Panc1 (cell line): ENCODE measurements around the gene CCDC148. TPM values are rescaled to one million over a fixed set of nuclear protein-coding genes. Genes with fewer than 3 reads are reported as not detected.

Source experiments
- ATAC-seq: fragments of 200-7000 bp; cut with Tn5 transposase; 2 replicates; pipeline ENCODE4 v1.9.1; 2020; ENCODE audit warnings: mild to moderate bottlenecking, moderate library complexity
- BruUV-seq: library from RNA; stranded (reverse); fragments of 400-500 nt; replicated peaks from 2 replicates; lab custom pipeline; 2021; lab: Mats Ljungman, UMichigan
- CTCF ChIA-PET: fragments of 300-600 bp; sonication (Branson Sonifier 250); formaldehyde crosslinking; loops from one replicate; lab custom pipeline; 2022; ENCODE audit warnings: antibody characterized with exemption; lab: Charles Lee
- POLR2A ChIA-PET: fragments of 300-600 bp; sonication (Branson Sonifier 250); formaldehyde crosslinking; loops from one replicate; lab custom pipeline; 2022; ENCODE audit warnings: antibody characterized with exemption; lab: Charles Lee
- DNase-seq: peaks from one replicate; pipeline ENCODE4 v3.0.0-alpha.2; 2010; ENCODE audit warnings: low read depth, low spot score
- H3K27ac ChIP-seq: 2 replicates; pipeline ENCODE4 v1.5.1; 2011; ENCODE audit warnings: mild to moderate bottlenecking, low read length, inconsistent platforms
- H3K27me3 ChIP-seq: fragments of 200-500 bp; sonication (Bioruptor generic); 2 replicates; pipeline ENCODE4 v1.6.0; 2014; ENCODE audit warnings: low read length, inconsistent platforms; ENCODE audit not compliant: control insufficient read depth, insufficient read depth
- H3K36me3 ChIP-seq: fragments of 200-500 bp; sonication (Bioruptor generic); 2 replicates; pipeline ENCODE4 v1.5.1; 2014; ENCODE audit warnings: inconsistent platforms, mild to moderate bottlenecking, low read length, moderate library complexity; ENCODE audit not compliant: control insufficient read depth, insufficient read depth
- H3K4me1 ChIP-seq: 2 replicates; pipeline ENCODE4 v1.5.1; 2011; ENCODE audit warnings: inconsistent platforms, mild to moderate bottlenecking, low read length, moderate library complexity; ENCODE audit not compliant: control insufficient read depth, insufficient read depth
- H3K4me3 ChIP-seq, 2 experiments: 2 replicates each; pipeline ENCODE4 v1.5.1; 2011 to 2012; ENCODE audit warnings: low read depth in 2 of 2, low read length in 2 of 2, mild to moderate bottlenecking in 2 of 2, inconsistent platforms in 1 of 2, moderate library complexity in 1 of 2
- H3K9me3 ChIP-seq: fragments of 200-500 bp; sonication (Bioruptor generic); 2 replicates; pipeline ENCODE4 v1.5.1; 2014; ENCODE audit warnings: low read depth, mild to moderate bottlenecking, inconsistent platforms, low read length, moderate library complexity; ENCODE audit not compliant: control insufficient read depth, insufficient read depth
- POLR2AphosphoS5 ChIP-seq: IDR thresholded peaks from 2 replicates; pipeline ENCODE4 v1.6.1; 2012; ENCODE audit warnings: mild to moderate bottlenecking, low read depth, low read length, moderate library complexity
- SIN3A ChIP-seq: IDR thresholded peaks from 2 replicates; pipeline ENCODE4 v1.6.1; 2012; ENCODE audit warnings: low read depth, mild to moderate bottlenecking, low read length, moderate library complexity, borderline replicate concordance; ENCODE audit not compliant: insufficient read depth
- TCF7L2 ChIP-seq: IDR thresholded peaks from 2 replicates; pipeline ENCODE4 v1.6.1; 2011; ENCODE audit warnings: mild to moderate bottlenecking, low read depth, low read length, inconsistent platforms
- in situ Hi-C: cut with HindIII; loops from 2 replicates; pipeline ENCODE4 v1.10.0; 2016; ENCODE audit warnings: low sequenced_read_pairs, low pct_unique_long_range_greater_than_20kb
- intact Hi-C: fragments of 100-400 bp; cut with micrococcal nuclease; formaldehyde crosslinking; loops from one replicate; pipeline ENCODE4 v1.10.0; 2022; ENCODE audit not compliant: unreplicated experiment
- total RNA-seq: library from RNA; stranded (reverse); gene quantifications from one replicate; pipeline ENCODE4 v1.2.1, GENCODE V29; 2021; ENCODE audit not compliant: unreplicated experiment
- TF ChIP-seq, protein P1 (sequence below), 2 experiments: IDR thresholded peaks; 2 replicates each; pipeline ENCODE4 v1.6.1; 2011 to 2012; ENCODE audit warnings: low read depth in 2 of 2, control low read depth in 1 of 2, low read length in 1 of 2, mild to moderate bottlenecking in 1 of 2, moderate library complexity in 1 of 2; ENCODE audit not compliant: insufficient read depth in 1 of 2
- TF ChIP-seq, protein P2 (sequence below): fragments of 450-650 bp; IDR thresholded peaks from 2 replicates; pipeline ENCODE4 v1.5.1; 2017; ENCODE audit warnings: mild to moderate bottlenecking

CCDC148 gene
- total RNA-seq, 1 experiment from 2014 or later: 0.92 TPM

DNA sequence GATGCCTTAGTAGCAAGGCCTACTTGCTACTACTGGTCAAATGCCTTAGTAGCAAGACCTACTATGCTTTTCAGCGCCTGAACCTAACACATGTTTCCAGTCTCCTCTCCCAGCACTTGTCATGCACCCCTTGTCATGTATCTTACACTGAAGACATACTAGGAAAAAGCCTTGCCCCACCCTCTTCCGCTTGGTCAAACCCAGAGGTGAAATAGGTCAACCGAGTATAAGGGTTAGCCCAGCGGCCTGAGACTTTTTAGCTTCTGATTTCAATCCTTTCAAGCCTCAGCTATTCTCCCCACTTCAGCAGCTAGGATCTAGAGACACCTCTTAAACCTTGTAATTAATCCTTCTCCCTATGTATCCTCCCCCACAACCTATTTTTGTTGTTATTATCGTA is 281.6 kb downstream of the CCDC148 start:
- ChIA-PET CTCF (no interaction called here), POLR2A (no interaction called here)
- no peaks in the 10 kb centered on the region for H3K9me3 ChIP-seq
- no peaks in the 10 kb centered on the region; the same call in 1 of the 2 replicates for H3K36me3 ChIP-seq
- DNase-seq (no peak), ATAC-seq (no peak)
- H3K4me1 ChIP-seq: no peaks in the 10 kb centered on the region
- BruUV-seq: no TSS peak
- TF ChIP-seq, protein P1, sequence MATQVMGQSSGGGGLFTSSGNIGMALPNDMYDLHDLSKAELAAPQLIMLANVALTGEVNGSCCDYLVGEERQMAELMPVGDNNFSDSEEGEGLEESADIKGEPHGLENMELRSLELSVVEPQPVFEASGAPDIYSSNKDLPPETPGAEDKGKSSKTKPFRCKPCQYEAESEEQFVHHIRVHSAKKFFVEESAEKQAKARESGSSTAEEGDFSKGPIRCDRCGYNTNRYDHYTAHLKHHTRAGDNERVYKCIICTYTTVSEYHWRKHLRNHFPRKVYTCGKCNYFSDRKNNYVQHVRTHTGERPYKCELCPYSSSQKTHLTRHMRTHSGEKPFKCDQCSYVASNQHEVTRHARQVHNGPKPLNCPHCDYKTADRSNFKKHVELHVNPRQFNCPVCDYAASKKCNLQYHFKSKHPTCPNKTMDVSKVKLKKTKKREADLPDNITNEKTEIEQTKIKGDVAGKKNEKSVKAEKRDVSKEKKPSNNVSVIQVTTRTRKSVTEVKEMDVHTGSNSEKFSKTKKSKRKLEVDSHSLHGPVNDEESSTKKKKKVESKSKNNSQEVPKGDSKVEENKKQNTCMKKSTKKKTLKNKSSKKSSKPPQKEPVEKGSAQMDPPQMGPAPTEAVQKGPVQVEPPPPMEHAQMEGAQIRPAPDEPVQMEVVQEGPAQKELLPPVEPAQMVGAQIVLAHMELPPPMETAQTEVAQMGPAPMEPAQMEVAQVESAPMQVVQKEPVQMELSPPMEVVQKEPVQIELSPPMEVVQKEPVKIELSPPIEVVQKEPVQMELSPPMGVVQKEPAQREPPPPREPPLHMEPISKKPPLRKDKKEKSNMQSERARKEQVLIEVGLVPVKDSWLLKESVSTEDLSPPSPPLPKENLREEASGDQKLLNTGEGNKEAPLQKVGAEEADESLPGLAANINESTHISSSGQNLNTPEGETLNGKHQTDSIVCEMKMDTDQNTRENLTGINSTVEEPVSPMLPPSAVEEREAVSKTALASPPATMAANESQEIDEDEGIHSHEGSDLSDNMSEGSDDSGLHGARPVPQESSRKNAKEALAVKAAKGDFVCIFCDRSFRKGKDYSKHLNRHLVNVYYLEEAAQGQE (IDR thresholded peaks at IDR 0.05; ENCODE audit: insufficient read depth in 1 of 2, low read depth in 2 of 2, low read length in 1 of 2): no peak
- TF ChIP-seq TCF7L2 (no peak), SIN3A (no peak), POLR2AphosphoS5 (no peak)
- TF ChIP-seq, protein P2, sequence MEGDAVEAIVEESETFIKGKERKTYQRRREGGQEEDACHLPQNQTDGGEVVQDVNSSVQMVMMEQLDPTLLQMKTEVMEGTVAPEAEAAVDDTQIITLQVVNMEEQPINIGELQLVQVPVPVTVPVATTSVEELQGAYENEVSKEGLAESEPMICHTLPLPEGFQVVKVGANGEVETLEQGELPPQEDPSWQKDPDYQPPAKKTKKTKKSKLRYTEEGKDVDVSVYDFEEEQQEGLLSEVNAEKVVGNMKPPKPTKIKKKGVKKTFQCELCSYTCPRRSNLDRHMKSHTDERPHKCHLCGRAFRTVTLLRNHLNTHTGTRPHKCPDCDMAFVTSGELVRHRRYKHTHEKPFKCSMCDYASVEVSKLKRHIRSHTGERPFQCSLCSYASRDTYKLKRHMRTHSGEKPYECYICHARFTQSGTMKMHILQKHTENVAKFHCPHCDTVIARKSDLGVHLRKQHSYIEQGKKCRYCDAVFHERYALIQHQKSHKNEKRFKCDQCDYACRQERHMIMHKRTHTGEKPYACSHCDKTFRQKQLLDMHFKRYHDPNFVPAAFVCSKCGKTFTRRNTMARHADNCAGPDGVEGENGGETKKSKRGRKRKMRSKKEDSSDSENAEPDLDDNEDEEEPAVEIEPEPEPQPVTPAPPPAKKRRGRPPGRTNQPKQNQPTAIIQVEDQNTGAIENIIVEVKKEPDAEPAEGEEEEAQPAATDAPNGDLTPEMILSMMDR: no peak
- no peak overlapping the region for H3K4me3 ChIP-seq
- H3K27me3 ChIP-seq: peaks cover 2% of the 10 kb centered on the region; the same call in 1 of the 2 replicates
- intact Hi-C loops (loop anchor here (5.0 to 10.0 kb wide), 2 partner anchors 140 to 577 kb away; no protein-coding TSS in a partner anchor), in situ Hi-C loops (no loop called here)
- H3K27ac ChIP-seq: no peak overlapping the region

DNA sequence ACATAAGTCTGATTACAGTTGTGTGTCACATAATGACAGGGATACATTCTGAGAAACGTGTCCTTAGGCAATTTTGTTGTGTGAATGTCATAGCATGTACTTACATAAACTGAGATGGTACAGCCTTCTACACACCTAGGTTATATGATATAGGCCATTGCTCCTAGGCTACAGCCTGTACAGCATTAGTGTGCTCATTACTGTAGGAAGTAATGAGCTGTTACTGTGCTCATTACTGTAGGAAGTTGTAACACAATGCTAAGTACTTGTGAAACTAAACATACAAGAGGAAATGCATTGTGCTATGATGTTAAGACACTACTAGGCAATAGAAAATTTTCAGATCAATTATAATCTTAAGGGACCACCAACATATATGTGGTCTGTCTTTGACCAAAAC is 282.1 kb downstream of the CCDC148 start:
- POLR2A ChIA-PET: no interaction called here
- H3K36me3 ChIP-seq: no peaks in the 10 kb centered on the region; the same call in 1 of the 2 replicates
- no peak overlapping the region for H3K4me3 ChIP-seq
- DNase-seq: no peak
- TF ChIP-seq TCF7L2: no peak
- TF ChIP-seq, protein P1 (IDR thresholded peaks at IDR 0.05; ENCODE audit: insufficient read depth in 1 of 2, low read depth in 2 of 2, low read length in 1 of 2): no peak
- TF ChIP-seq SIN3A: no peak
- no peak for TF ChIP-seq POLR2AphosphoS5
- TF ChIP-seq, protein P2: no peak
- intact Hi-C loops (loop anchor here (10.0 kb wide), 1 partner anchor 140 kb away; no protein-coding TSS in a partner anchor), in situ Hi-C loops (no loop called here)
- peaks cover 2% of the 10 kb centered on the region; the same call in 1 of the 2 replicates for H3K27me3 ChIP-seq
- BruUV-seq: no TSS peak
- H3K9me3 ChIP-seq: no peaks in the 10 kb centered on the region
- no peak overlapping the region for H3K27ac ChIP-seq
- no peak for ATAC-seq
- CTCF ChIA-PET: no interaction called here
- H3K4me1 ChIP-seq: no peaks in the 10 kb centered on the region
